Activated CD8-positive, alpha-beta memory T cell treated with anti-CD3 and anti-CD28 coated beads for 1 hour (primary cell): Measurements from ENCODE around the gene REXO1.

Experiments used
- DNase-seq, 2 donors: peaks; one replicate each; pipeline ENCODE4 v3.0.0-alpha.2; 2020; ENCODE audit warnings: low read depth in 1 of 2; ENCODE audit errors: extremely low read depth in 1 of 2

REXO1 gene

GRCh38 chr19:1849132-1849474 lies 820 bp upstream of the REXO1 start:
- DNase-seq: no peak

- no peak for DNase-seq
Observed at GRCh38 chr19:1847684-1848398, 442 bp downstream of the REXO1 start.

- no peak for DNase-seq
Observed at GRCh38 chr19:1847348-1847683, 967 bp downstream of the REXO1 start.

GRCh38 chr19:1846517-1847204 lies 1.6 kb downstream of the REXO1 start:
- no peak for DNase-seq

- no peak for DNase-seq
Observed at GRCh38 chr19:1845642-1846041, 2.6 kb downstream of the REXO1 start.

GRCh38 chr19:1845125-1845515 lies 3.2 kb downstream of the REXO1 start:
- no peak for DNase-seq

- DNase-seq: no peak
Observed at GRCh38 chr19:1844513-1845124, 3.7 kb downstream of the REXO1 start.

- no peak for DNase-seq
Observed at GRCh38 chr19:1843646-1844394, 4.5 kb downstream of the REXO1 start.

- no peak for DNase-seq
Observed at GRCh38 chr19:1843116-1843515, 5.2 kb downstream of the REXO1 start.

- DNase-seq: no peak
Observed at GRCh38 chr19:1841209-1841924, 6.9 kb downstream of the REXO1 start.

GRCh38 chr19:1840541-1841115 lies 7.7 kb downstream of the REXO1 start:
- DNase-seq: no peak

GRCh38 chr19:1839658-1840540 lies 8.4 kb downstream of the REXO1 start:
- no peak for DNase-seq

GRCh38 chr19:1837625-1838105 lies 10.6 kb downstream of the REXO1 start:
- peak in 1 of 2 donors; percentile 47 for DNase-seq

- no peak for DNase-seq
Observed at GRCh38 chr19:1837222-1837565, 11.1 kb downstream of the REXO1 start.

- no peak for DNase-seq
Observed at GRCh38 chr19:1836458-1837221, 11.6 kb downstream of the REXO1 start.

- no peak for DNase-seq
Observed at GRCh38 chr19:1833540-1833939, 14.7 kb downstream of the REXO1 start.

- DNase-seq: no peak
Observed at GRCh38 chr19:1832046-1832663, 16.1 kb downstream of the REXO1 start.

GRCh38 chr19:1830978-1831377 lies 17.3 kb downstream of the REXO1 start:
- DNase-seq: no peak
